Measurements from ENCODE around the gene PLCB4.

DNA sequence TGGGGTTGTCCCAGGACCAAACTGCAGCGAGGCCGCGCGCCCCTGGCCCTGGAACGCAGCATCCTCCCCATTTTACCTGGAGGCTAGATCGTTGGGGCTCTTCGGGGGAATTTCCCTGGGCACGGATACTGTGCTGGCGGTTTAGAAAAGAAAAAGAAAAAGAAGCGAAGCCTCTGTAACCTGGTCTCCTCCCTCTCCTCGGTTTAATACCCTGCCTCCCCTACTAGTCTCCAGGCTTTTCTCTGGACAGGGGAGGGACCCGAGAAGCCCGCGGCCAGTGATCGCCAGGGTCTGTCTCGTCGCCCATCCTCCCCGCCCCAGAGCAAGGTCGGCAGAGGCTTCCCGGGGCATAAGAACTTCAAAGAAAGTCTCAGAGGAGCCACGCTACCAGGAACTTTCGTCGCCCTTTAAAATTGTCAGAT lies 439.4 kb downstream of the PLCB4 start:
- TF ChIP-seq, protein P1, sequence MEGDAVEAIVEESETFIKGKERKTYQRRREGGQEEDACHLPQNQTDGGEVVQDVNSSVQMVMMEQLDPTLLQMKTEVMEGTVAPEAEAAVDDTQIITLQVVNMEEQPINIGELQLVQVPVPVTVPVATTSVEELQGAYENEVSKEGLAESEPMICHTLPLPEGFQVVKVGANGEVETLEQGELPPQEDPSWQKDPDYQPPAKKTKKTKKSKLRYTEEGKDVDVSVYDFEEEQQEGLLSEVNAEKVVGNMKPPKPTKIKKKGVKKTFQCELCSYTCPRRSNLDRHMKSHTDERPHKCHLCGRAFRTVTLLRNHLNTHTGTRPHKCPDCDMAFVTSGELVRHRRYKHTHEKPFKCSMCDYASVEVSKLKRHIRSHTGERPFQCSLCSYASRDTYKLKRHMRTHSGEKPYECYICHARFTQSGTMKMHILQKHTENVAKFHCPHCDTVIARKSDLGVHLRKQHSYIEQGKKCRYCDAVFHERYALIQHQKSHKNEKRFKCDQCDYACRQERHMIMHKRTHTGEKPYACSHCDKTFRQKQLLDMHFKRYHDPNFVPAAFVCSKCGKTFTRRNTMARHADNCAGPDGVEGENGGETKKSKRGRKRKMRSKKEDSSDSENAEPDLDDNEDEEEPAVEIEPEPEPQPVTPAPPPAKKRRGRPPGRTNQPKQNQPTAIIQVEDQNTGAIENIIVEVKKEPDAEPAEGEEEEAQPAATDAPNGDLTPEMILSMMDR (IDR thresholded peaks at IDR 0.05; ENCODE audit: insufficient read depth, low read length) = no peak
- TF ChIP-seq, protein P2, sequence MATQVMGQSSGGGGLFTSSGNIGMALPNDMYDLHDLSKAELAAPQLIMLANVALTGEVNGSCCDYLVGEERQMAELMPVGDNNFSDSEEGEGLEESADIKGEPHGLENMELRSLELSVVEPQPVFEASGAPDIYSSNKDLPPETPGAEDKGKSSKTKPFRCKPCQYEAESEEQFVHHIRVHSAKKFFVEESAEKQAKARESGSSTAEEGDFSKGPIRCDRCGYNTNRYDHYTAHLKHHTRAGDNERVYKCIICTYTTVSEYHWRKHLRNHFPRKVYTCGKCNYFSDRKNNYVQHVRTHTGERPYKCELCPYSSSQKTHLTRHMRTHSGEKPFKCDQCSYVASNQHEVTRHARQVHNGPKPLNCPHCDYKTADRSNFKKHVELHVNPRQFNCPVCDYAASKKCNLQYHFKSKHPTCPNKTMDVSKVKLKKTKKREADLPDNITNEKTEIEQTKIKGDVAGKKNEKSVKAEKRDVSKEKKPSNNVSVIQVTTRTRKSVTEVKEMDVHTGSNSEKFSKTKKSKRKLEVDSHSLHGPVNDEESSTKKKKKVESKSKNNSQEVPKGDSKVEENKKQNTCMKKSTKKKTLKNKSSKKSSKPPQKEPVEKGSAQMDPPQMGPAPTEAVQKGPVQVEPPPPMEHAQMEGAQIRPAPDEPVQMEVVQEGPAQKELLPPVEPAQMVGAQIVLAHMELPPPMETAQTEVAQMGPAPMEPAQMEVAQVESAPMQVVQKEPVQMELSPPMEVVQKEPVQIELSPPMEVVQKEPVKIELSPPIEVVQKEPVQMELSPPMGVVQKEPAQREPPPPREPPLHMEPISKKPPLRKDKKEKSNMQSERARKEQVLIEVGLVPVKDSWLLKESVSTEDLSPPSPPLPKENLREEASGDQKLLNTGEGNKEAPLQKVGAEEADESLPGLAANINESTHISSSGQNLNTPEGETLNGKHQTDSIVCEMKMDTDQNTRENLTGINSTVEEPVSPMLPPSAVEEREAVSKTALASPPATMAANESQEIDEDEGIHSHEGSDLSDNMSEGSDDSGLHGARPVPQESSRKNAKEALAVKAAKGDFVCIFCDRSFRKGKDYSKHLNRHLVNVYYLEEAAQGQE (IDR thresholded peaks at IDR 0.05; ENCODE audit: insufficient replicate concordance, low read depth) = no peak
- TF ChIP-seq POLR2AphosphoS5 (IDR thresholded peaks at IDR 0.05; ENCODE audit: low read depth) (no peak), GABPA (IDR thresholded peaks at IDR 0.05; ENCODE audit: low read depth) (no peak)
